CD4-positive, alpha-beta T cell treated with Interleukin-1 beta for 1 hour (primary cell): ENCODE data around the gene KIF17.

Source experiments
- DNase-seq, 2 donors: peaks; one replicate each; pipeline ENCODE4 v3.0.0-alpha.2; 2020 to 2022

The KIF17 gene

GRCh38 chr1:20657024-20657423 is 60.8 kb downstream of the KIF17 start:
- no peak for DNase-seq

DNA sequence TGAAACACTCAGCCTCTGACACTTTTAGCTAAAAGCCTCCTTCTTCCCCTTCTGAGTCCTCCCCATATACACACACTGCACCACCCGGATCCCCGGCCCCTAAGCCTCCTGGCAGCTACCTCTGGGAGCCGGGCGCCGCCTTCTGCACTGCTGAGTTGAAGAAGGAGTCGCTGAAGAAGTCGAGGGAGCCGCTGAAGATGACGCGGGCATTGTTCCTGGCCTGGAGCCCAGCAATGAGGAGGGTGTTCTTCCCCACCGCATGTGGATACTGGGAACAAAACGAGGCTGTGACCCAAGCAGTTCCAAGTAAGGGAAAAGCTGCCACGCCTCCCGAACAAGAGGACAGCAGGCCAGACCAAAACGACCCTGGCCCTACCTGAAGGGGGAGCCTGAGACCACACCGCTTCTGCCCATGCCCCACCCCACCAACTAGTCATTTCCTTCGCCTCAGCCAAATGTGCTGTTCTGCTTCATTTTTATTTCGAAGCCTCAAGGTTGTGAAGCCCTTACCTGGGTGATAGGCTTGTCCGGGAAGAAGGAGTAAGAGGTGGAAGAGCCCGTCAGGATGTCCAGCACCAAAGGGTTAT is 63.6 kb downstream of the KIF17 start:
- no peak for DNase-seq

DNA sequence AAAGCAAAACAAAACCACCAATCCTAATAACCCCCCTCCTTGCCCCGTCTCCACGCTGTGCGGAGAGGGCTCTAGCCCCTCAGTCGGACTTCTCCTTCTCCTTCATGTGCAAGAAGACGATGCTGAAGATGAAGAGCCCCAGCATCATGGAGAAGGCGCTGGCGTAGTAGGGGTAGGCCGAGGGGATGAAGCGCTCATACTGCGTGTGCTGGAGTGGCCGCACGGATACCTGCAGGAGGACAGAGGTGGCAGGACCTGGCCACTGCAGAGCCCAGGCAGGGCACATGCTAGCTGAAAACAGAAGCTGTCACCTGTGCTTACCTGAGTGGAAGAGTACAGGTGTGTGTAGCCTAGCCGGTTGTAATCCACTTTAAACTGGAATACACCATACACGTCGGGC is 65.5 kb downstream of the KIF17 start:
- no peak for DNase-seq

DNA sequence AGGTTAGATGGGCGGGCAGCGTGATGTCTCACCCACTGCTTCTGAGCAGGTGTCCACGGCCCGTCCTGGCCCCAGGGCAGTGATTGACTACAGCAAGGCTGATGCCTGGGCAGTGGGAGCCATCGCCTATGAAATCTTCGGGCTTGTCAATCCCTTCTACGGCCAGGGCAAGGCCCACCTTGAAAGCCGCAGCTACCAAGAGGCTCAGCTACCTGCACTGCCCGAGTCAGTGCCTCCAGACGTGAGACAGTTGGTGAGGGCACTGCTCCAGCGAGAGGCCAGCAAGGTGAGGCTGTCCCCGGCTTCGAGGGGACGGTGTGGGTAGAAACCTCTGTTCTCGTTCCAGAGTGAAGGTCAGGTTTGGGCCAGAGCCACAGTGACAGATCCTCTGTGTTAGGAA is 68.9 kb downstream of the KIF17 start:
- no peak for DNase-seq

DNA sequence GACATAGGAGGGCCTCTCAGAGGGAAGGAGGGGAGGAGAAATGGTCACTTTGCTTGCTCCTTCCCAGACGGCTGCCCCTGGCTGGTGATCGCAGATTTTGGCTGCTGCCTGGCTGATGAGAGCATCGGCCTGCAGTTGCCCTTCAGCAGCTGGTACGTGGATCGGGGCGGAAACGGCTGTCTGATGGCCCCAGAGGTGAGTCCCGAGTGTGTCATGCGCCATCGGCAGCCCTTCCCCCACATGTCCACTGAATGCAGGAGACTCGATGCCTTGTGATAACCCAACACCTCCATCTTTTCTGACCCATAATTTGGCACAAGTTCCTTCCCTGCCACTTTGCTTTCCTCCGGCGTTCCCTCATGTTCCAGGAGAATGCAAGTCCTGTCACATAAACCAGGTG is 69.4 kb downstream of the KIF17 start:
- no peak for DNase-seq

DNA sequence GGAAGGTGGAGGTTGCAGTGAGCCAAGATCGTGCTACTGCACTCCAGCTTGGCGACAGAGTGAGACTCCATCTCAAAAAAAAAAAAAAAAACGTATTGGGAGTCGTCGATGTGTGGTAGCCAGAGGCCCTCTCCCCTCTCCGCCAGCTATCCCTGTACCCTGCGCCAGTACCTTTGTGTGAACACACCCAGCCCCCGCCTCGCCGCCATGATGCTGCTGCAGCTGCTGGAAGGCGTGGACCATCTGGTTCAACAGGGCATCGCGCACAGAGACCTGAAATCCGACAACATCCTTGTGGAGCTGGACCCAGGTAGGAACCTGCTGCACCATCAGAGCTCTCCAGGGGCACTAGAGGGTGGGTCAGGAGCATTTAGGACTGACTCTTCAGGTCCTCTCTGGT is 72.4 kb downstream of the KIF17 start:
- DNase-seq, result no peak

- no peak for DNase-seq
Measured at GRCh38 chr1:20644416-20644815, 73.4 kb downstream of the KIF17 start.

GRCh38 chr1:20643080-20643479 is 74.7 kb downstream of the KIF17 start:
- DNase-seq, result no peak

DNA sequence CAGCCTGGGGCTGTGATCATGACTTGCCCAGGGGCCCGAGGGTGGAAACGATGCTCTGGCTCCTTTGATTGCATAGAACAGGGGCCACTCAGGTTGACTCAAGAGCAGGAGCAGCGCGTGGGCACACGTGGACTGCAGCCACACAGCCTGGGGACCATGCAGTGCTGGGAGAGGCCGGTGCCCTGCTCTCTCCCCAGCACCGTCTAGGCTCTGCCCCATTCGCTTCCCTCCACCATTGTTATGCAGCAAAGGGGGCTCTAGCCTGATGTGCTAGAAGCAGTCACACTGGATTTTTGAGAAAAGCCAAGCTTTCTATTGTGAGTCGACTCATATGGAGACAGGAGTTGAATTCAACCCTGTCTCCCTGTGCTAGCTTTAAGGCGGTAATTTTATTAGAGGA is 75.8 kb downstream of the KIF17 start:
- DNase-seq, result no peak

- peak; percentile 47 to 67 for DNase-seq
Measured at GRCh38 chr1:20640183-20640597, 77.6 kb downstream of the KIF17 start.

- no peak for DNase-seq
Measured at GRCh38 chr1:20636785-20637347, 80.9 kb downstream of the KIF17 start.

DNA sequence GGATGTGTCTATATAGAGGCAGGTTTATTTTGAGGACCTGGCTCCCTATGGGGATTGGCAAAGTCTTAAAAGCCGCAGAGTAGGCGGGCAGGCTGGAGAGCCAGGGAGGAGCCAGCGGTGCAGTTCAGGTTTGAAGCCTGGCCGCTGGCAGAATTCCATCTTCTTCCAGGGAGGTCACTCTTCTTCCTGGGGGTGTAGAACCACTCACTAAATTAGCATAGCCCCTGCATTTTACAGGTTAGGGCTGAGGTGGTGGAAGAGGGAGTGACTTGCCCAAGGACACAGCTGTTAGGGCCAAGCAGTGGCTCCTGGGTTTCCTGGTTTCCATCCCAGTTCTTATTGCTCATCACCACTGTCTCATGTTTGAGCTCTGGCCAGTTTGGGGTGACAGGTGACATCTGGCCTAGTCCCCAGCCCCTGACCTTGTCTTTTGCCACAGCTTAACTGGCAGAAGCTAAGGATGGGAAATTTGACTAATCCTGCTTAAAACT is 83.2 kb downstream of the KIF17 start:
- peak in 1 of 2 donors; percentile 34 for DNase-seq

GRCh38 chr1:20634065-20634593 is 83.7 kb downstream of the KIF17 start:
- DNase-seq, result peak in 1 of 2 donors; percentile 26

DNA sequence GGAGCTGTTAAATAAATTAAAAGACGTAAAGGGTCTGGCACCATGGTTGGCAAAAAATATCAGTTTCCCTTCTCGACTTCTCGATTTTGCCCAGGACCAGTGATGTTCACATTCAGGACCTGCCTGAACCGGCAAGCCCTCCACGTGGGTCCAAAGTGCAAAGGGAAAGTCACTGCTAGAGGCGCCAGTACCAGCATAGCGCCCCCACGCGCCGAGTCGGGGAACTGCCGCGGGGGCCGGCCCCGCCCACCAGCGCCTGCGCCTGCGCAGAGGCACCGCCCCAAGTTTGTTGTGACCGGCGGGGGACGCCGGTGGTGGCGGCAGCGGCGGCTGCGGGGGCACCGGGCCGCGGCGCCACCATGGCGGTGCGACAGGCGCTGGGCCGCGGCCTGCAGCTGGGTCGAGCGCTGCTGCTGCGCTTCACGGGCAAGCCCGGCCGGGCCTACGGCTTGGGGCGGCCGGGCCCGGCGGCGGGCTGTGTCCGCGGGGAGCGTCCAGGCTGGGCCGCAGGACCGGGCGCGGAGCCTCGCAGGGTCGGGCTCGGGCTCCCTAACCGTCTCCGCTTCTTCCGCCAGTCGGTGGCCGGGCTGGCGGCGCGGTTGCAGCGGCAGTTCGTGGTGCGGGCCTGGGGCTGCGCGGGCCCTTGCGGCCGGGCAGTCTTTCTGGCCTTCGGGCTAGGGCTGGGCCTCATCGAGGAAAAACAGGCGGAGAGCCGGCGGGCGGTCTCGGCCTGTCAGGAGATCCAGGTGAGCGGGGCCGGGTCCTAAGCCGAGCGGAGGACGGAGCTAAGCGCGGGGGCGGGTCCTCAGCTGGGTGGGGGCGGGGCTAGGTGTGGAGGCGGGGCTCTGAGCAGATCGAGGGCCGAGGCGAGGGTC is 84.4 kb downstream of the KIF17 start, which contains the start of gene PINK1:
TSS of gene PINK1 (plus strand) at position 269 of the 875 bp plus-strand sequence. CDS start at position 360, 91 bp downstream.
- DNase-seq, result peak; percentile 86 to 92

GRCh38 chr1:20632386-20632785 is 85.4 kb downstream of the KIF17 start:
- no peak for DNase-seq

GRCh38 chr1:20630729-20631128 is 87.1 kb downstream of the KIF17 start:
- DNase-seq, result no peak

DNA sequence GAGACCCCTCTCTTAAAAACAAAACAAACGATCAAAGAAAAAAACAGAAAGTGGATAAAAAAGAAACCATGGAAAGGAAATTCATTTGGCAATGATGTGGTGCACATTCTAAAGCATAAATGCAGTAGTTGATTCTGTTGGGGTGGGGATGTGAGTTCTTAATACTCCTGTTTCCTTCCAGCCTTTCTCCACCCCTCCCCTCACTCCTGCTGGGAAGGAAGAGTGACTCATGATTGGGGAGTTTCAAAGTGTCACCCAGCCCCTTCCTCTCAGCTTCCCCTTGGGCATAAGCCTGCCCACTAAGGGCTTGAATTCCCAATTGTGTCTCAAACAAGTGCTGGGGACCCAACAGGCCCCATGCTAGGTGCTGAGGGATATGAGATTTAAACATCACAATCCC is 91.3 kb downstream of the KIF17 start:
- DNase-seq, result no peak

DNA sequence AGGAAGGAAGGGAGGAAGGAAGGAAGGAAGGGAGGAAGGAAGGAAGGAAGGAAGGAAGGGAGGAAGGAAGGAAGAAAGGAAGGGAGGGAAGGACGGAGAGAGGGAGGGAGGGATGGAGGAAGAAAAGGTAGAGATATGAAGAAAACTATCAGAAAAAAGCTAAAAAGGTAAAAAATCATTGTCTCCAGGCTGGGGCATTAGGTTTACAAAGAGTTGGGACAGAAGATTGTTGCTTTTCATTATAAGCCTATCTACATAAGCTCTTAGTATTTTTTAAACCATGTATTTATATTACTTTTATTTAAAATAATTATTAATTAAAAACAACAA is 91.7 kb downstream of the KIF17 start:
- no peak for DNase-seq

DNA sequence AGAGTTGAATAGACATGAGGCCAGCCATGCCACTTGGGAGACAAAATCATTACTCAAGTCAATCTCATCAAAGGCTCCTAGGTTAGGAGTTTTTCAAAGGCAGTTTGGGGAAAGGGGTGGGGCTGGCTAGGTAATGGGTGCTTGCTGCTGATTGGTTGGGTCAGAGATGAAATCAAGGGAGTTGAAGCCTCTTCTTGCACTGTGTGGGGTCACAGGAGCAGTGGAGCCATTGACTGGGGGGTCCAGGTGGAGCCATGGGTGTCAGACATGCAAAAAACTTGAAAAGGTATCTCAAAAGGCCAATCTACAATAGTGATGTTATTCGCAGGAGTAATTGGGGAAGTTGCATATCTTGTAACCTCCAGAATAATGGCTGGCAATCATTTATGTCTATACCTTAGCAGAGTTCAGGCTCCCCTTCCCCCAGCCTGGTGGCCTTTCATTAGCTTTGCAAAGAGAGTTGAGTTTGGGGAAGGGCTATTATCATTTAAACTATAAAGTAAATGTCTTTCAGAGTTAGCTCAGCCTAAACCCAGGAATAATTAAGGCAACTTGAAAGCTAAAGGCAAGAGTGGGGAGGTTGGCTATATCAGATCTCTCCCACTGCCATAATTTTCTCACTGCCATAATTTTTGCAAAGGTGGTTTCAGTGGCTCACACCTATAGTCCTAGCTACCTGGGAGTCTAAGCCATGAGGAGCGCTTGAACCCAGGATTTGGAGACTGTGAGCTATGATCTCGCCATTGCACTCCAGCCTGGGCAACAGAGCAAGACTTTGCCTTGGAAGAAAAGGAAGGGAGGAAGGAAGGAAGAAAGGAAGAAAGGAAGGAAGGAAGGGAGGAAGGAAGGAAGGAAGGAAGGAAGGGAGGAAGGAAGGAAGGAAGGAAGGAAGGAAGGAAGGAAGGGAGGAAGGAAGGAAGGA is 92.4 kb downstream of the KIF17 start:
- no peak for DNase-seq

DNA sequence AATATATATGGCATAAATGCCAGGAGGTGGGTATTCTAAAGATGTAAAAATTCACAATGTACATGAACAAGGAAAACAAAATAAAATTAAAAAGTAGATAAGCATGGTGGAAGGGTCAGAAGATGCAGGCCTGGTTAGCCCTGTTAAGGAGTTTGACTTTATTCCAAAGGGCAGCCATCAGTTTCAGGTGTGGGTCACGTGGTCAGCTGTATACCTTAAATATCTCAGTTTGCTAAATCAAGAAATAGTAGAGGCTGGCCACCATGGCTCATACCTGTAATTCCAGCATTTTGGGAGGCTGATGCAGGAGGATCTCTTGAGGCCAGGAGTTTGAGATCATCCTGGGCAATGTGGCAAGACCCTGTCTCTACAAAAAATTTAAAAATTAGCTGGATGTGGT is 93.1 kb downstream of the KIF17 start:
- no peak for DNase-seq

- no peak for DNase-seq
Measured at GRCh38 chr1:20621012-20621411, 96.8 kb downstream of the KIF17 start.

DNA sequence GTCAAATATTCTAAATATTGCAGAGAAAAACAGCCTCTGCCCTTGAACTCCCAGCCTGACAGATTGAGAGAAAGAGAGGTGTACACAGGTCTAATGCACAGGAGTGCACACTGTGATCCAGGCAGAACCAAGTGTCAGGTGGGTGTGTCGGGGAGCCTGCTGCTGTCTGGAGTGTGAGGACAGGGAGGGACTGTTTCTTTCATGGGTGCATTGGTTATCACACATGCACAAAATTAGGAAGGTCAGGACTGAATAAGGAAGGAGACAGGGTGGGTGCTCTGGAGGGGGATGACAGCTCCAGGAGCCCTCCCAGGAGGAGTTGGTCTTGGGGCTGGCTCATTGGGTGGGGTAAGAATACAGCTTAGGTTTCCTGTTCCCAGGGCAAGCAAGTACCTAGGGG is 97.8 kb downstream of the KIF17 start:
- no peak for DNase-seq

DNA sequence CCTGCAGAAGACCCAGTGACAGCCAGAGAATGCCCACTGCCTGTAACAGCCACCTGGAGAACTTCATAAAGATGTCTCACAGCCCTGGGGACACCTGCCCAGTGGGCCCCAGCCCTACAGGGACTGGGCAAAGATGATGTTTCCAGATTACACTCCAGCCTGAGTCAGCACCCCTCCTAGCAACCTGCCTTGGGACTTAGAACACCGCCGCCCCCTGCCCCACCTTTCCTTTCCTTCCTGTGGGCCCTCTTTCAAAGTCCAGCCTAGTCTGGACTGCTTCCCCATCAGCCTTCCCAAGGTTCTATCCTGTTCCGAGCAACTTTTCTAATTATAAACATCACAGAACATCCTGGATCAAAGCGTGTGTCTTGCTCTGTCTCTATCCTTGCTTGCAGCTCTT is 99.3 kb downstream of the KIF17 start:
- no peak for DNase-seq
